ENCODE data around the gene PIGV. TPM values are rescaled to one million over a fixed set of nuclear protein-coding genes. Genes with fewer than 3 reads are reported as not detected.

PIGV gene
- total and polyA plus RNA-seq, 2 donors (not counting 1 experiment from before 2014, with no cell fraction given) = 13.3 to 29.6 TPM

- H3K27me3 ChIP-seq (ENCODE audit: control insufficient read depth, insufficient read depth, low read length) = no peaks in the 10 kb centered on the region
- no peak overlapping the region for H3K27ac ChIP-seq (ENCODE audit: insufficient read depth, low read length)
- H3K4me2 ChIP-seq (ENCODE audit: extremely low read depth, insufficient read depth, low read length) = no peak overlapping the region
- no peaks in the 10 kb centered on the region for H3K9me3 ChIP-seq (ENCODE audit: control insufficient read depth, insufficient read depth, low read depth, low read length)
- no peak for DNase-seq (ENCODE audit: low read depth in 2 of 2)
- H3K9ac ChIP-seq (ENCODE audit: insufficient read depth, low read length) = no peak overlapping the region
- H4K20me1 ChIP-seq (ENCODE audit: control insufficient read depth, extremely low read depth, insufficient read depth, low read length) = no peaks in the 10 kb centered on the region
- H3K4me1 ChIP-seq (ENCODE audit: control insufficient read depth, extremely low read depth, insufficient read depth, low read length) = peaks cover 17% of the 10 kb centered on the region
- TF ChIP-seq CTCF (conservative IDR thresholded peaks at IDR 0.05 in 1 of 2, IDR thresholded peaks at IDR 0.05 in 1 of 2; ENCODE audit: low read depth in 1 of 2, low read length in 2 of 2) (no peak), EZH2 (IDR thresholded peaks at IDR 0.05; ENCODE audit: low read length, missing control alignments) (no peak)
- no peak overlapping the region for H3K4me3 ChIP-seq (replicated peaks in 1 of 4; ENCODE audit: control extremely low read depth in 1 of 4, insufficient read depth in 1 of 4, low read depth in 3 of 4, low read length in 4 of 4)
- H2AFZ ChIP-seq (ENCODE audit: low read length) = no peak overlapping the region
- H3K36me3 ChIP-seq (ENCODE audit: control insufficient read depth, insufficient read depth, low read length) = peaks cover 5% of the 10 kb centered on the region
- H3K79me2 ChIP-seq (ENCODE audit: control insufficient read depth, insufficient read depth, low read length) = peaks cover 2% of the 10 kb centered on the region
Observed at GRCh38 chr1:26791626-26792025, 3.9 kb downstream of the PIGV start.

GRCh38 chr1:26792924-26793323 lies 5.2 kb downstream of the PIGV start:
- Histone ChIP-seq H3K4me1 (ENCODE audit: control insufficient read depth, extremely low read depth, insufficient read depth, low read length) (peaks cover 8% of the 10 kb centered on the region), H3K27ac (ENCODE audit: insufficient read depth, low read length) (no peak overlapping the region), H4K20me1 (ENCODE audit: control insufficient read depth, extremely low read depth, insufficient read depth, low read length) (no peaks in the 10 kb centered on the region), H3K9me3 (ENCODE audit: control insufficient read depth, insufficient read depth, low read depth, low read length) (no peaks in the 10 kb centered on the region), H3K36me3 (ENCODE audit: control insufficient read depth, insufficient read depth, low read length) (peaks cover 5% of the 10 kb centered on the region), H2AFZ (ENCODE audit: low read length) (no peak overlapping the region), H3K4me3 (replicated peaks in 1 of 4; ENCODE audit: control extremely low read depth in 1 of 4, insufficient read depth in 1 of 4, low read depth in 3 of 4, low read length in 4 of 4) (no peak overlapping the region), H3K4me2 (ENCODE audit: extremely low read depth, insufficient read depth, low read length) (no peak overlapping the region), H3K9ac (ENCODE audit: insufficient read depth, low read length) (no peak overlapping the region), H3K27me3 (ENCODE audit: control insufficient read depth, insufficient read depth, low read length) (no peaks in the 10 kb centered on the region), H3K79me2 (ENCODE audit: control insufficient read depth, insufficient read depth, low read length) (peaks cover 2% of the 10 kb centered on the region)
- DNase-seq (ENCODE audit: low read depth in 2 of 2) = no peak
- TF ChIP-seq CTCF (conservative IDR thresholded peaks at IDR 0.05 in 1 of 2, IDR thresholded peaks at IDR 0.05 in 1 of 2; ENCODE audit: low read depth in 1 of 2, low read length in 2 of 2) (no peak), EZH2 (IDR thresholded peaks at IDR 0.05; ENCODE audit: low read length, missing control alignments) (no peak)

- peaks cover 5% of the 10 kb centered on the region for H3K36me3 ChIP-seq (ENCODE audit: control insufficient read depth, insufficient read depth, low read length)
- no peak overlapping the region for H3K27ac ChIP-seq (ENCODE audit: insufficient read depth, low read length)
- no peak overlapping the region for H3K4me3 ChIP-seq (replicated peaks in 1 of 4; ENCODE audit: control extremely low read depth in 1 of 4, insufficient read depth in 1 of 4, low read depth in 3 of 4, low read length in 4 of 4)
- no peak overlapping the region for H2AFZ ChIP-seq (ENCODE audit: low read length)
- H3K9ac ChIP-seq (ENCODE audit: insufficient read depth, low read length) = no peak overlapping the region
- no peak overlapping the region for H3K4me2 ChIP-seq (ENCODE audit: extremely low read depth, insufficient read depth, low read length)
- H3K79me2 ChIP-seq (ENCODE audit: control insufficient read depth, insufficient read depth, low read length) = no peaks in the 10 kb centered on the region
- H3K27me3 ChIP-seq (ENCODE audit: control insufficient read depth, insufficient read depth, low read length) = no peaks in the 10 kb centered on the region
- H3K4me1 ChIP-seq (ENCODE audit: control insufficient read depth, extremely low read depth, insufficient read depth, low read length) = peaks cover 8% of the 10 kb centered on the region
- no peak for DNase-seq (ENCODE audit: low read depth in 2 of 2)
- no peak for TF ChIP-seq CTCF (conservative IDR thresholded peaks at IDR 0.05 in 1 of 2, IDR thresholded peaks at IDR 0.05 in 1 of 2; ENCODE audit: low read depth in 1 of 2, low read length in 2 of 2)
- no peak for TF ChIP-seq EZH2 (IDR thresholded peaks at IDR 0.05; ENCODE audit: low read length, missing control alignments)
- no peaks in the 10 kb centered on the region for H4K20me1 ChIP-seq (ENCODE audit: control insufficient read depth, extremely low read depth, insufficient read depth, low read length)
- no peaks in the 10 kb centered on the region for H3K9me3 ChIP-seq (ENCODE audit: control insufficient read depth, insufficient read depth, low read depth, low read length)
Observed at GRCh38 chr1:26794391-26794790, 6.6 kb downstream of the PIGV start.

Data from fibroblast of lung (primary cell).